ENCODE data around the gene LAMTOR3.

Gene LAMTOR3

DNA sequence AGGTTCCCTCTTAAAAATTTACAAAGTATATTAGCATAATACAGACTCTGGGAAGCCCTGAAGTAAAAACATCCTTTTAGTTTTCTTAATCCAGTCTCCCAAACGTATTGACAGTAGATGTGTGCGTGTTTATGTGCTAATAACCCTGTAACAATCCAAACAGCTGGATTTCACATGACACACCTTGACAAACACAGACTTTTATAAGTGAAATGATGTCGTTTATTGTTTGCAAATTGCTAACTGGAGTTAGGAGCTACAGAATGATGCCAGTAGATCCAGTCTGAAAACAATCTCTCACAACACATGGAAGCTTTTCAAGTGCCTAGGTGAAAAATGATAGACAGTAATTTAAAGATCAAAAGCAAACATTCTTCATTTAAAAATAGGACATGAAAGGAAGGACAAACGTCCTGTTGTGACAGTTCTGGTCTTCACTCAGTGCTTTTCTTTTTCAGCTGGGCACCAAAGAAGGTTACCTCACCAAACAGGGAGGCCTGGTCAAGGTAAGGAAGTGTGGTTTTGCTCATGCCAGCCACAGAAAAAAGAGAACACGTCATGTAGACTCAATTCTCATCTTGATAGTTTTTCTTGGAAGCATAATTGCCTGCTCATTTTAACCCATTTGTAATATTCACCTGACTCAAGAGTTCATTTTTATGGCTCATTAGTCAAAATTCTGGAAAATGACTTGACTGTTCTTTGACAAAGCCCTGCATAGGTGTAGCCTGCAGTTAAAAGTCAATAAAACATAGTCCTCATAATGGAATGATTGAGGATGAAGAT, 32.9 kb downstream of the LAMTOR3 start:
- DNase-seq (ENCODE audit: low read depth): no peak

DNA sequence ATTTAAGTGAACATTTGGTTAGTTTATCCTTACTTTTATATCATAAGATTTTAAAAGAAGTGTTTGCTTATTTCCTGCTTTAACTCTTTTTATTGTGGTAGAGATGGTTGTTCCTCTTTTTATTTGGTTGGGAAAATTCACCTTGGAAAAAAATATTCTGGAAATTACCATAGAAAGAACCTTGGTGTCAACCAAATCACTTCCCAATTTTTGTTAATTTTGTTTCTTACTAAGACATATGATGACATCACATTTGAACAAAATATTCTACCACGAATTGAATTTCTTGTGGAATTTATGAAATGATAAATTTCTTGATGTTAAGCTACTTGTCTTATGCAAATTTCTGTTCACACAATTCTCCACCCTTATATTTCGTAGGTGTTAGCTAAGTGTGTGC, 33.7 kb downstream of the LAMTOR3 start:
- no peak for DNase-seq (ENCODE audit: low read depth)

GRCh38 chr4:99859618-99860017, 34.6 kb downstream of the LAMTOR3 start:
- DNase-seq (ENCODE audit: low read depth): no peak

- no peak for DNase-seq (ENCODE audit: low read depth)
These were observed 36.9 kb downstream of the LAMTOR3 start for GRCh38 chr4:99857307-99857706.

- no peak for DNase-seq (ENCODE audit: low read depth)
These were observed 38.1 kb downstream of the LAMTOR3 start for GRCh38 chr4:99856166-99856565.

DNA sequence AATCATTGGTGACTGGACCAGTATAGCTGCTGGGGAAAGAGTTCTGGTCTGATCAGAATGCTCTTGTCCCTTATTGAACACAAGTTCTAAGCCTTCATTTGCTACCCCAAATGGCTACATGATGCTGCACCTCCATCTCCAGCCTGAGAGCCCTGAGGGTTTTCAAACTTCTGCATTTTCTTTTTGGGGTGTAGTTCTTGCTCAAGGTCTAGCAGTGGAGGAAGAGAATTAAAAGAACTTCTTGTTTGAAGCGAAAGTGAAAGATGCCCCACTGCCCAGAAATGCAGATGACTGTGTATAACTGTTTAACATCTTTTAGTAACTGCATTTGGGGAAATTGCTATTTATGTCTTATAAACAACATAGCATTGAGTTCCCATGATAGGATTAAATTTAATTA, 38.5 kb downstream of the LAMTOR3 start:
- DNase-seq (ENCODE audit: low read depth): no peak

GRCh38 chr4:99853999-99854398, 40.2 kb downstream of the LAMTOR3 start:
- DNase-seq (ENCODE audit: low read depth): no peak

DNA sequence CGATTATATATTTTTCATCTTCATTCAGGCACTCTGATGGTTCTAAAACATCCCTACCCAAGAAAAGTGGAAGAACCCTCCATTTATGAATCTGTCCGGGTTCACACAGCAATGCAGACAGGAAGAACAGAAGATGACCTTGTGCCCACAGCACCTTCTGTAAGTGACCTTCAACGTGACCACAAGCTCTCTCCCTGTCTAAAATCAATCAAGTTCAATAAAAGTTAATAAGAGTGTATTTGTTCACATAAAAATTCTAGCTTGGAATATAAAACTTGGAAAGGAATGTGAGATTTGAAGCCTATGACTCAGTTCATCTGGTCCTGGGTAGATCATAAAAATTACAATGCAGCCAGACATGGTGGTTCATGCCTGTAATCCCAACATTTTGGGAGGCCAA, 41.0 kb downstream of the LAMTOR3 start:
- DNase-seq (ENCODE audit: low read depth): no peak

- DNase-seq (ENCODE audit: low read depth): no peak
These were observed 42.0 kb downstream of the LAMTOR3 start for GRCh38 chr4:99852199-99852749.

GRCh38 chr4:99848591-99849001, 45.6 kb downstream of the LAMTOR3 start:
- no peak for DNase-seq (ENCODE audit: low read depth)

- no peak for DNase-seq (ENCODE audit: low read depth)
These were observed 46.8 kb downstream of the LAMTOR3 start for GRCh38 chr4:99847362-99847976.

- no peak for DNase-seq (ENCODE audit: low read depth)
These were observed 47.3 kb downstream of the LAMTOR3 start for GRCh38 chr4:99846891-99847290.

DNA sequence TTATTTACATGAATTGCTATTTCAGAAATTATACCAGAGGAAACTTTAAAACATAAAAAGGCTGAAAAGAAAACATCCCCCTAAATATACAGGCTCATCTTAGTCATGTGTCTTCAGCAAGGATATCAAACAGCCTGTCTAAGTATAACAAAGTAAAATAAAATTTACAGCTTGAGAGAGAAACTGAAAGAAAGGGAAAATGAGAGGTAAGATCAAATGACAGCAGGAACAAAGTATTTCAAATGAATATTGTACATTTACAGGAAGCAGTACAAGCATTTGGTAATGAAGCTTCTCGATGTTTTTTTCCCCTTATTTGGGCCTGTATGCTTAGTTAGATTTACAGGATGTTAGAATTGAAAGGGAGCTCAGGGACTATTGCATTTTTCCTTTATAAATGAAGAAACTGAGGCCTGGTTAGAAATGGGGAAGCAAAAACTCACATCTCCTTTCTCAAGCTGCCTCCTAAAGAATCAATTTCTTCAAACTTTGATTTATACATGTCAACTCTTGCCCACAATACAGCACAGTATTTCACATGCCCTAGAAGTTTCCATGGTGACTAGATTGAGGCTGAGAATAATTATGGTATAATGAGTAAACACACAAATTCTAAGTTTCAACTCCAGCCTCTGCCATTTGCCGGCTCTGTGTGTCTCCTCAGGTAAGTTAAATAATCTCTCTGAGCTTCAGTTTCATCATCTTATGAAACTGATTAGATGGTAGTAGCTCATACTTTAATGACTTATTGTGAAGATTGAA, 48.3 kb downstream of the LAMTOR3 start:
- no peak for DNase-seq (ENCODE audit: low read depth)

DNA sequence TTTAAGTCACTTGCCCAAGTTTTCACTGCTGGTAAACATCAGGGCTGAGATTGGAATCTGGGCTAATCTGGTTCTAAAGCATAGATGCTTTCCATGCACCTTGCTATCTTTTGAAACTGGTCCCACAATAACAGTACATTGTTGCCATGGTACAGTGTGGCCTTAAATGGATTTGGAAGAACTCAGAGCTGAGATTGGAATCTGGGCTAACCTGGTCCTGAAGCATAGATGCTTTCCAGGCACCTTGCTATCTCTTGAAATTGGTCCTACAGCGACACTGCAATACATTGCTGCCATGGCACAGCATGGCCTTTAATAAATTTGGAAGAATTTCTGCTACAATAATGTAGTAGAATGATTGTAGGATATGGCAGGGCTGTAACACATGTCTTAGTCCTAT, 49.0 kb downstream of the LAMTOR3 start:
- no peak for DNase-seq (ENCODE audit: low read depth)

- no peak for DNase-seq (ENCODE audit: low read depth)
These were observed 50.2 kb downstream of the LAMTOR3 start for GRCh38 chr4:99844048-99844447.

DNA sequence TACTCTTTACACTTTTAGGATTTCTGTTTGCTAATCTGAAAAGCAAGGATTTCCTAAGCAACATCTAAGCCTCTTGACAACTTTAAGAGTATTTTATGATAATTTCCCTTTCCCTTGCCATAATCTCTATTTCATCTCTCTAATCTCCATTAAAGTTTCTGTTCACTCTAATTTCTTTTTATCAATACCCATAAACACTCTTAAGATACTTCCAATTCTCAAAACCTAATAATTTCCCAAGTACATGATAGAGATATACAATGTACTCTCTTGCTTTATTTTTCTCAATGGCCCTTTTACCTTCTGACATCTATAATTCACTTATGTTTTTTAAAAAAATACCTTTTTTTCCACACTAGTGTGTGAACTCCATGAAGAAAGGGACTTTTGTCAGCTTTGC, 50.8 kb downstream of the LAMTOR3 start:
- no peak for DNase-seq (ENCODE audit: low read depth)

DNA sequence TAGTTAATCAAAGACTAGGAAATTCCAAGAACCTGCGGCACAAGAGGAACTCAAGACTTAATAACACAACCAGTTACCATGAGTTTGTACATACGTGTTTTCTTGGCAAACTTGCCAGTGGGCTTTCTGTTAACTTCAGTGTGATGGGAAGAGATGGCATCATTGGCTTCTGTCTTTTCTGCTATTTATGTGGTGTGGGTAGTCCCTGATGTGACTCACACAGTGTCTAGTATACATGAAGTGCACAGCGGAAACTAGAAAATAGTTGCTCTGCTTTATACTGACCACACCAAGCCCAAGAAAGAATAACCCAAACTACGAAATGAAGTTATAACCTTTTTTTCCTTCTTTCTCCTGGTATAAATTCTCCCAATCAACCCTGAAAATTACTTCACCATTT, 53.1 kb downstream of the LAMTOR3 start:
- DNase-seq (ENCODE audit: low read depth): no peak

- no peak for DNase-seq (ENCODE audit: low read depth)
These were observed 55.3 kb downstream of the LAMTOR3 start for GRCh38 chr4:99838927-99839326.

DNA sequence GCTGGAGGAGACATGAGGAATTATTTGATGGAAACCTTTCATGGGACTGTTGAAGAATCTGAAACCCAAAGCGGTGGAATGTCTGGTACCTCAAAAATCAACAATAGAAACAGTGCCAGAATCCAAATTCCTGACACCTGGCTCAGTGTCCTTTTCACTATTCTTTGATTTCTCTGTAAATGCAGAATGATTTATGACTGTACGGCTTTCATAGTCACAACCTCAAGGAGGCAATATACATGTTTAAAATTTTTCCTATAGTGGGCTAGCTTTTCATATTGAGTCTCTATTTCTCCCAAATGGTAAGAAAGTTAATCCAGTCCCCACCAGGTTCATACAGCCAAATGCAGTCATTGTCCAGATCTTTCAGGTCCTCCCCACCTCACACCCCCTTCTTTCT, 58.3 kb downstream of the LAMTOR3 start:
- no peak for DNase-seq (ENCODE audit: low read depth)

DNA sequence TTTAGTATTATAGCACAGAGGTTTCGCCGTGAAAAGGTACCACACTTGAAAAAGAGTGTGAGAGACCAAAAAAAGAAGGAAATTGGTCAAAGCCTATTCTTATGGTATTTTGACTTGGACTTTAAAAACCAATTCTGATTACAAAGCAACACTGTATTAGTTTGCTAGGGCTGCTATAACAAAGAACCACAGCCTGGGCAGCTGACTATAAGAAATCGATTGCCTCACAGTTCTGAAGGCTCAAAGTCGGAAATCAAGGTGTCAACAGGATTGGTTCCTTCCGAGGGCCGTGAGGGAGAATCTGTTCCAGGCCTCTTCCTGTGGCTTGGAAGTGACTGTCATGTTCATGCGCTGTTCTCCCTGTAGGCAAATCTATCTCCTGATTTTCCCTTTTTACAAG, 59.7 kb downstream of the LAMTOR3 start:
- DNase-seq (ENCODE audit: low read depth): no peak

DNA sequence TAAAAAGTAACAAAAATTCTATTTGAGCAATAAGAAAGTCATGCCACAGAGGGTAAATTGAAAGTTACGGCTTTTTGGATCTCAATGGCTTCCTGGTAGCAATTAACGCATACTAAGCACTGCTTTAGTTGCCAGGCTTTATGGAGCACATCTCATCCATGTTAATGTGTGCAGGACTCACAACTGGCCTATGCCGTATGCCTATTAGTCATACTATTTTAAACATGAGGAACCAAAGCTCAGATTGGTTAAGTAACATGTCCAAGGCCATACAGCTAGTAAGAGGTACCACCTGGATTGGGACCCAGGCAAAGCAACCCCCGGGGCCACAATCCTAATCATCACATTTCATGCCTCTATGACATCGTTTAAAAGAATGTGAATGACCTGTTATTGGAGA, 60.5 kb downstream of the LAMTOR3 start:
- no peak for DNase-seq (ENCODE audit: low read depth)

DNA sequence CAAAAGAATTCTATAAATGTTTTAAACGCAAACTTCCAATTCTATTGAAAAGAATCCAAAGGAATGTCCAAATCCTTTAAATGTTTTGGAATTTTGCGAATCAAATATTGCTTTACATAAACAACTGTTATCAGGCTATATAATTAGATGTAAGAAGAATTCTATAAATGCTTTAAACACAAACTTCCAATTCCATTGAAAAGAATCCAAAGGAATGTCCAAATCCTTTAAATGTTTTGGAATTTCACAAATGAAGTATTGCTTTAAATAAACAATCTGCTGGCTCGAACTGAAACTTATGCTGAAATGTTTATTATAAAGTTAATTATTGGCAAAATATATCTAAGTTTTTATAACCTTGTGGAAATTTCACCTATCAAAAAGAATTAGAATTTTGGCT, 61.5 kb downstream of the LAMTOR3 start:
- no peak for DNase-seq (ENCODE audit: low read depth)

DNA sequence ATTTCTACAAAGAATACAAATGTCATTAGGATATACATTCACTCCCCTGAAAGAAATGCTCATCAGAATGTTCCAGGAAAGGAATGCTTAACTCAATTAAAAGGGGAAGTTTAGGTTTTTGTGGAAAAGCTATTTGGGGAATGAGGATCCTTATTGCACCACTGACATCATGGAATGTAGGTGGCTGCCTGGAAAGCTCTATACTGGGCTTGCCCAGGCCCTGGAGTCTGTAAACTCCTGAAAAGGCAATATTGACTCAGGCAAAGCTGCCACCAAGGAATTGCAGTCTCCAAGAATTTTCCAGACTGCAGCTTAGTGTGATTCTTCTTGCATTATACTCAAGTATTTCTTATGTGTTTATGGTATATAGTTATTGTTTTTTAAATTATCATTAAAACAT, 61.9 kb downstream of the LAMTOR3 start:
- DNase-seq (ENCODE audit: low read depth): no peak

Data from stimulated activated CD8-positive, alpha-beta memory T cell treated with anti-CD3 and anti-CD28 coated beads, Interleukin-12 subunit alpha, Interleukin-12 subunit beta, amount 100 ng/mL, for 1 hour (primary cell).